Neutrophil (primary cell): ENCODE measurements around the gene DDX25.

Source experiments
- H3K27ac ChIP-seq: fragments of 200-600 bp; sonication (generic); 2 replicates; pipeline ENCODE4 v1.5.1; 2016; ENCODE audit warnings: mild to moderate bottlenecking, moderate library complexity
- H3K27me3 ChIP-seq: fragments of 200-600 bp; sonication (generic); 2 replicates; pipeline ENCODE4 v1.6.0; 2016; ENCODE audit warnings: mild to moderate bottlenecking
- H3K36me3 ChIP-seq: fragments of 200-600 bp; sonication (generic); 2 replicates; pipeline ENCODE4 v1.5.1; 2017
- H3K4me1 ChIP-seq, 2 experiments: fragments of 200-600 bp in 1 of 2; sonication (generic) in 1 of 2; 1 replicate in 1 of 2; 2 replicates in 1 of 2; pipeline versions ENCODE4 v1.5.1 to v1.6.1; 2013 to 2016; ENCODE audit warnings: low read depth in 1 of 2, low read length in 1 of 2, mild to moderate bottlenecking in 1 of 2, moderate library complexity in 1 of 2; ENCODE audit not compliant: control insufficient read depth in 1 of 2, insufficient read depth in 1 of 2
- H3K4me3 ChIP-seq, 2 experiments: fragments of 200-600 bp in 1 of 2; sonication (generic) in 1 of 2; 1 replicate in 1 of 2; 2 replicates in 1 of 2; pipeline ENCODE4 v1.5.1; 2013 to 2016; ENCODE audit warnings: low read depth in 1 of 2, low read length in 1 of 2, mild to moderate bottlenecking in 1 of 2, moderate library complexity in 1 of 2
- H3K9me3 ChIP-seq: fragments of 200-600 bp; sonication (generic); 2 replicates; pipeline ENCODE4 v1.5.1; 2016
- CTCF ChIP-seq: fragments of 200-600 bp; sonication (generic); IDR thresholded peaks from 2 replicates; pipeline ENCODE4 v1.5.1; 2016; ENCODE audit warnings: antibody characterized with exemption

DDX25 gene

GRCh38 chr11:125954123-125954944 lies 50.0 kb downstream of the DDX25 start:
- H3K9me3 ChIP-seq: no peaks in the 10 kb centered on the region
- peaks cover 4% of the 10 kb centered on the region for H3K27me3 ChIP-seq
- H3K4me3 ChIP-seq: no peak overlapping the region
- no peak overlapping the region for H3K27ac ChIP-seq
- no peaks in the 10 kb centered on the region for H3K36me3 ChIP-seq
- no peaks in the 10 kb centered on the region for H3K4me1 ChIP-seq
- TF ChIP-seq CTCF: no peak

- Histone ChIP-seq H3K36me3 (no peaks in the 10 kb centered on the region), H3K9me3 (no peaks in the 10 kb centered on the region), H3K4me1 (no peaks in the 10 kb centered on the region), H3K4me3 (no peak overlapping the region), H3K27me3 (peaks cover 4% of the 10 kb centered on the region), H3K27ac (no peak overlapping the region)
- no peak for TF ChIP-seq CTCF
Observed at GRCh38 chr11:125954945-125955640, 50.8 kb downstream of the DDX25 start.

- Histone ChIP-seq H3K4me1 (no peaks in the 10 kb centered on the region), H3K27ac (no peak overlapping the region), H3K9me3 (no peaks in the 10 kb centered on the region), H3K4me3 (no peak overlapping the region), H3K36me3 (no peaks in the 10 kb centered on the region), H3K27me3 (peaks cover 4% of the 10 kb centered on the region)
- TF ChIP-seq CTCF: no peak
Observed at GRCh38 chr11:125955856-125956255, 51.5 kb downstream of the DDX25 start.

- Histone ChIP-seq H3K4me1 (no peaks in the 10 kb centered on the region), H3K9me3 (no peaks in the 10 kb centered on the region), H3K36me3 (no peaks in the 10 kb centered on the region), H3K4me3 (no peak overlapping the region), H3K27ac (no peak overlapping the region), H3K27me3 (peaks cover 4% of the 10 kb centered on the region)
- TF ChIP-seq CTCF: no peak
Observed at GRCh38 chr11:125956391-125957134, 52.3 kb downstream of the DDX25 start.

GRCh38 chr11:125957618-125958332 lies 53.5 kb downstream of the DDX25 start:
- Histone ChIP-seq H3K27me3 (no peaks in the 10 kb centered on the region), H3K9me3 (no peaks in the 10 kb centered on the region), H3K4me1 (no peaks in the 10 kb centered on the region), H3K27ac (no peak overlapping the region), H3K4me3 (no peak overlapping the region), H3K36me3 (no peaks in the 10 kb centered on the region)
- no peak for TF ChIP-seq CTCF
